ENCODE data around the gene ZNF57. TPM values are rescaled to one million over a fixed set of nuclear protein-coding genes. Genes with fewer than 3 reads are reported as not detected.
"Not testable (repeated sequence)": the region's sequence is repeated elsewhere in the genome, so short reads cannot be mapped to it uniquely, and the experiment has no call there.

The ZNF57 gene
- total RNA-seq, 1 donor from 2014 or later = 2.7 TPM

DNA sequence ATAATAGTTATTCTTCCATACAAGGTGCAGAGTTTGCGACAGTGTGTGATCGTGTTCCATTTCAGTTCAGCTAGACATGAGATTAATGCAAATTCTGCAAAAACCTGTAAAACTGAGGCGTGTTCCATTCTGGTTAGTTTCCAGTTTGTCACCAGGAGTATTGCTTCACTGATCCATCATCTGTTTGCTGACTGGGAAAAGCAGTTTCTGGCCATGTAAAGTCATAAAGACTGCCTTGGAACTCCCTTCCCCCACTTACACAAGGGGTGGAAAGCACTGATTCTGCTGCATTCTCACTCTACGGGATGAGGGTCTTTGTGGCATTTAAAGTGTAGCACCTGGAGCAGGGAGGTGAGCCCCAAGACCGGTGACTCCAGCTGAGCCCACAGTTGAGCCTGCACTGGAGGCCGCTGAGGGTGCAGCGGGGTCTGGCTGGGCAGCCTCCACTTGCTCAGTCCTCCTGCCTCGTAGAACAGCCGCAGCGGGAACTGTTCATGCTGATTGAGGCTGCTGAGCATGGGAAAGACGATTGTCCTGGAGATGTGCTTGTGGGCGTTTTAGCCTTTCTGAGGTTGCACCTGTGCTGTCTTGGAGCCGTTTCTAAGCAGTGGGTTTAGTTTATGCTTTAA, 2.0 kb downstream of the ZNF57 start:
- Mint-ChIP-seq H3K4me3 (ENCODE audit: unreplicated experiment) (no peak overlapping the region), H3K27ac (ENCODE audit: unreplicated experiment) (no peak overlapping the region), H3K4me1 (ENCODE audit: low read depth, unreplicated experiment) (peaks cover 2% of the 10 kb centered on the region), H3K9me3 (ENCODE audit: unreplicated experiment) (peaks cover 6% of the 10 kb centered on the region), H3K27me3 (ENCODE audit: unreplicated experiment) (peaks cover 5% of the 10 kb centered on the region), H3K36me3 (ENCODE audit: unreplicated experiment) (peaks cover 6% of the 10 kb centered on the region)
- TF ChIP-seq, protein P1, sequence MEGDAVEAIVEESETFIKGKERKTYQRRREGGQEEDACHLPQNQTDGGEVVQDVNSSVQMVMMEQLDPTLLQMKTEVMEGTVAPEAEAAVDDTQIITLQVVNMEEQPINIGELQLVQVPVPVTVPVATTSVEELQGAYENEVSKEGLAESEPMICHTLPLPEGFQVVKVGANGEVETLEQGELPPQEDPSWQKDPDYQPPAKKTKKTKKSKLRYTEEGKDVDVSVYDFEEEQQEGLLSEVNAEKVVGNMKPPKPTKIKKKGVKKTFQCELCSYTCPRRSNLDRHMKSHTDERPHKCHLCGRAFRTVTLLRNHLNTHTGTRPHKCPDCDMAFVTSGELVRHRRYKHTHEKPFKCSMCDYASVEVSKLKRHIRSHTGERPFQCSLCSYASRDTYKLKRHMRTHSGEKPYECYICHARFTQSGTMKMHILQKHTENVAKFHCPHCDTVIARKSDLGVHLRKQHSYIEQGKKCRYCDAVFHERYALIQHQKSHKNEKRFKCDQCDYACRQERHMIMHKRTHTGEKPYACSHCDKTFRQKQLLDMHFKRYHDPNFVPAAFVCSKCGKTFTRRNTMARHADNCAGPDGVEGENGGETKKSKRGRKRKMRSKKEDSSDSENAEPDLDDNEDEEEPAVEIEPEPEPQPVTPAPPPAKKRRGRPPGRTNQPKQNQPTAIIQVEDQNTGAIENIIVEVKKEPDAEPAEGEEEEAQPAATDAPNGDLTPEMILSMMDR (IDR thresholded peaks at IDR 0.05; ENCODE audit: partially characterized antibody, unreplicated experiment) = no peak
- DNase-seq = no peak

GRCh38 chr19:2903326-2903725, 2.6 kb downstream of the ZNF57 start:
- not testable (repeated sequence) for H3K9me3 Mint-ChIP-seq (ENCODE audit: unreplicated experiment); H3K36me3 Mint-ChIP-seq (ENCODE audit: unreplicated experiment); H3K4me3 Mint-ChIP-seq (ENCODE audit: unreplicated experiment); H3K4me1 Mint-ChIP-seq (ENCODE audit: low read depth, unreplicated experiment); DNase-seq; H3K27me3 Mint-ChIP-seq (ENCODE audit: unreplicated experiment)
- peak overlapping the region; percentile 36 for H3K27ac Mint-ChIP-seq (ENCODE audit: unreplicated experiment)

- Mint-ChIP-seq H3K9me3 (ENCODE audit: unreplicated experiment) (peaks cover 4% of the 10 kb centered on the region), H3K4me3 (ENCODE audit: unreplicated experiment) (no peak overlapping the region), H3K27ac (ENCODE audit: unreplicated experiment) (no peak overlapping the region), H3K27me3 (ENCODE audit: unreplicated experiment) (peaks cover 5% of the 10 kb centered on the region), H3K4me1 (ENCODE audit: low read depth, unreplicated experiment) (peaks cover 2% of the 10 kb centered on the region), H3K36me3 (ENCODE audit: unreplicated experiment) (peaks cover 9% of the 10 kb centered on the region)
- TF ChIP-seq, protein P1 (IDR thresholded peaks at IDR 0.05; ENCODE audit: partially characterized antibody, unreplicated experiment) = no peak
- no peak for DNase-seq
Measured at GRCh38 chr19:2905918-2906519, 5.3 kb downstream of the ZNF57 start.

DNA sequence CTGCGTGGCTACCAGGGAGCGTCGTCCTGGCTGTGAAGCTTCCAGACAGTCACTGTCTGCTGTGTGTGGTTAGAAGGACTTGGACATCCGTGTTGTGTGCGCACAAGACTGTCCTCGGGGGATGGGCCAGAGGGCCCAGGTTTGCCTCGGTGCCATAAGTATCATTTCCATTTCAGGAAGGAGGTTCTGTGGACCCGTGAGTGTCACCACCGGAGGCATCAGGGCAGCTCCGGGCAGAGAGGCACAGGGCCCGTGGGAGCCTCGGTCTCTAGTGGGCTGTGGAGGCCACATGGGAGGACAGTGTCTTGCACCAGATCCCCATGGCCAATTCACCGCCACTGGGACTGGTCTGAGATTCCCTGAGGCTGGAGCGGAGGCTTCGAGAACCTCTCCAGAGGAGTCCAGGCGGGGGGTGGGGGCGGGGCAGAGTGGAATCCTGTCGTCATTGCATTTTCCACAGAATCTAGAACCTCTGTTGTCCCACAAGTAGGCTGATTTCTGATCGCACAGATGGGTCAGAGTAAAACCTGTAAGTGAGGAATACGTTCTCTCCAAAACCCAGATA, 6.0 kb downstream of the ZNF57 start:
- H3K27ac Mint-ChIP-seq (ENCODE audit: unreplicated experiment) = no peak overlapping the region
- no peak overlapping the region for H3K4me3 Mint-ChIP-seq (ENCODE audit: unreplicated experiment)
- H3K4me1 Mint-ChIP-seq (ENCODE audit: low read depth, unreplicated experiment) = no peaks in the 10 kb centered on the region
- TF ChIP-seq, protein P1 (IDR thresholded peaks at IDR 0.05; ENCODE audit: partially characterized antibody, unreplicated experiment) = no peak
- peaks cover 5% of the 10 kb centered on the region for H3K27me3 Mint-ChIP-seq (ENCODE audit: unreplicated experiment)
- H3K9me3 Mint-ChIP-seq (ENCODE audit: unreplicated experiment) = peaks cover 4% of the 10 kb centered on the region
- H3K36me3 Mint-ChIP-seq (ENCODE audit: unreplicated experiment) = peaks cover 9% of the 10 kb centered on the region
- no peak for DNase-seq

- peaks cover 7% of the 10 kb centered on the region for H3K27me3 Mint-ChIP-seq (ENCODE audit: unreplicated experiment)
- H3K4me1 Mint-ChIP-seq (ENCODE audit: low read depth, unreplicated experiment) = no peaks in the 10 kb centered on the region
- no peak overlapping the region for H3K4me3 Mint-ChIP-seq (ENCODE audit: unreplicated experiment)
- no peak overlapping the region for H3K27ac Mint-ChIP-seq (ENCODE audit: unreplicated experiment)
- peaks cover 6% of the 10 kb centered on the region for H3K9me3 Mint-ChIP-seq (ENCODE audit: unreplicated experiment)
- TF ChIP-seq, protein P1 (IDR thresholded peaks at IDR 0.05; ENCODE audit: partially characterized antibody, unreplicated experiment) = no peak
- peaks cover 19% of the 10 kb centered on the region for H3K36me3 Mint-ChIP-seq (ENCODE audit: unreplicated experiment)
- no peak for DNase-seq
Measured at GRCh38 chr19:2912306-2912705, 11.6 kb downstream of the ZNF57 start.

All from glutamatergic neuron (in vitro differentiated cells).